NCI-H1105 treated with DMSO at 0.1 percent for 48 hours (cell line): ENCODE measurements around the gene THRAP3.
"Not testable (repeated sequence)": the region's sequence is repeated elsewhere in the genome, so short reads cannot be mapped to it uniquely, and the experiment has no call there.

ENCODE experiments used
- DNase-seq: peaks from one replicate; lab custom pipeline; 2025; lab: John Stamatoyannopoulos, UW

The THRAP3 gene

GRCh38 chr1:36247538-36247937 is 23.3 kb downstream of the THRAP3 start:
- no peak for DNase-seq

- no peak for DNase-seq
Measured at GRCh38 chr1:36248250-36248894, 24.1 kb downstream of the THRAP3 start.

- DNase-seq, result no peak
Measured at GRCh38 chr1:36251794-36252481, 27.7 kb downstream of the THRAP3 start.

- DNase-seq, result not testable (repeated sequence)
Measured at GRCh38 chr1:36252482-36252824, 28.2 kb downstream of the THRAP3 start.

- no peak for DNase-seq
Measured at GRCh38 chr1:36253161-36253862, 29.1 kb downstream of the THRAP3 start.

GRCh38 chr1:36256558-36257374 is 32.5 kb downstream of the THRAP3 start:
- no peak for DNase-seq

GRCh38 chr1:36257375-36257767 is 33.1 kb downstream of the THRAP3 start:
- no peak for DNase-seq

GRCh38 chr1:36258960-36259344 is 34.7 kb downstream of the THRAP3 start:
- DNase-seq, result no peak

- DNase-seq, result no peak
Measured at GRCh38 chr1:36268981-36269380, 44.7 kb downstream of the THRAP3 start.

GRCh38 chr1:36269408-36269838 is 45.2 kb downstream of the THRAP3 start:
- no peak for DNase-seq

- no peak for DNase-seq
Measured at GRCh38 chr1:36273024-36273423, 48.8 kb downstream of the THRAP3 start.

GRCh38 chr1:36274201-36274600 is 50.0 kb downstream of the THRAP3 start:
- DNase-seq, result no peak

GRCh38 chr1:36276688-36277087 is 52.4 kb downstream of the THRAP3 start:
- DNase-seq, result no peak

- DNase-seq, result no peak
Measured at GRCh38 chr1:36279110-36279788, 55.0 kb downstream of the THRAP3 start.

- no peak for DNase-seq
Measured at GRCh38 chr1:36279789-36280296, 55.6 kb downstream of the THRAP3 start.

GRCh38 chr1:36284061-36284460 is 59.8 kb downstream of the THRAP3 start:
- DNase-seq, result no peak

- no peak for DNase-seq
Measured at GRCh38 chr1:36284517-36284916, 60.3 kb downstream of the THRAP3 start.

GRCh38 chr1:36285443-36286101 is 61.3 kb downstream of the THRAP3 start:
- DNase-seq, result peak; percentile 75

GRCh38 chr1:36286802-36287201 is 62.6 kb downstream of the THRAP3 start:
- no peak for DNase-seq

- no peak for DNase-seq
Measured at GRCh38 chr1:36287595-36287994, 63.4 kb downstream of the THRAP3 start.

GRCh38 chr1:36295390-36295789 is 71.1 kb downstream of the THRAP3 start:
- no peak for DNase-seq
